HCT116 (cell line): ENCODE data around the gene SLC35F3.

Experiments
- CEBPB ChIP-seq: IDR thresholded peaks from 2 replicates; pipeline ENCODE4 v1.6.1; 2012; ENCODE audit warnings: low read depth
- POLR2A ChIP-seq: IDR thresholded peaks from 2 replicates; pipeline ENCODE4 v1.7.0; 2011; ENCODE audit warnings: borderline replicate concordance; ENCODE audit not compliant: insufficient read depth, insufficient read length; ENCODE audit errors: extremely low read depth
- POLR2AphosphoS5 ChIP-seq: IDR thresholded peaks from 2 replicates; pipeline ENCODE4 v1.6.1; 2011; ENCODE audit warnings: mild to moderate bottlenecking, low read depth, low read length, moderate library complexity
- RAD21 ChIP-seq: IDR thresholded peaks from 2 replicates; pipeline ENCODE4 v1.6.1; 2012; ENCODE audit warnings: low read depth, mild to moderate bottlenecking
- SIN3A ChIP-seq: IDR thresholded peaks from 2 replicates; pipeline ENCODE4 v1.6.1; 2012; ENCODE audit warnings: low read depth
- SRF ChIP-seq: IDR thresholded peaks from 2 replicates; pipeline ENCODE4 v1.6.1; 2012; ENCODE audit warnings: low read depth
- YY1 ChIP-seq: IDR thresholded peaks from 2 replicates; pipeline ENCODE4 v1.6.1; 2011; ENCODE audit warnings: low read length, low read depth, moderate library complexity, mild to moderate bottlenecking; ENCODE audit not compliant: insufficient replicate concordance; ENCODE audit errors: extremely low read depth
- ZFX ChIP-seq: fragments of 450-650 bp; IDR thresholded peaks from 2 replicates; pipeline ENCODE4 v1.6.1; 2017
- ZNF274 ChIP-seq: fragments of 200-500 bp; sonication (Bioruptor generic); IDR thresholded peaks from 2 replicates; pipeline ENCODE4 v1.6.1; 2014; ENCODE audit warnings: mild to moderate bottlenecking, low read depth, low read length, inconsistent platforms
- TF ChIP-seq, protein P1 (sequence below), 3 experiments: fragments of 200-600 bp in 1 of 3; sonication (generic) in 1 of 3; IDR thresholded peaks in 2 of 3; conservative IDR thresholded peaks in 1 of 3; 2 replicates each; pipeline ENCODE4 v1.5.1; 2012 to 2017; ENCODE audit warnings: low read depth in 2 of 3, low read length in 2 of 3, antibody characterized with exemption in 1 of 3, borderline replicate concordance in 1 of 3, control low read depth in 1 of 3, mild to moderate bottlenecking in 1 of 3, mixed read lengths in 1 of 3, mixed run types in 1 of 3, moderate library complexity in 1 of 3; ENCODE audit not compliant: insufficient read depth in 1 of 3
- TF ChIP-seq, protein P2 (sequence below): IDR thresholded peaks from 2 replicates; pipeline ENCODE4 v1.6.1; 2012

DNA sequence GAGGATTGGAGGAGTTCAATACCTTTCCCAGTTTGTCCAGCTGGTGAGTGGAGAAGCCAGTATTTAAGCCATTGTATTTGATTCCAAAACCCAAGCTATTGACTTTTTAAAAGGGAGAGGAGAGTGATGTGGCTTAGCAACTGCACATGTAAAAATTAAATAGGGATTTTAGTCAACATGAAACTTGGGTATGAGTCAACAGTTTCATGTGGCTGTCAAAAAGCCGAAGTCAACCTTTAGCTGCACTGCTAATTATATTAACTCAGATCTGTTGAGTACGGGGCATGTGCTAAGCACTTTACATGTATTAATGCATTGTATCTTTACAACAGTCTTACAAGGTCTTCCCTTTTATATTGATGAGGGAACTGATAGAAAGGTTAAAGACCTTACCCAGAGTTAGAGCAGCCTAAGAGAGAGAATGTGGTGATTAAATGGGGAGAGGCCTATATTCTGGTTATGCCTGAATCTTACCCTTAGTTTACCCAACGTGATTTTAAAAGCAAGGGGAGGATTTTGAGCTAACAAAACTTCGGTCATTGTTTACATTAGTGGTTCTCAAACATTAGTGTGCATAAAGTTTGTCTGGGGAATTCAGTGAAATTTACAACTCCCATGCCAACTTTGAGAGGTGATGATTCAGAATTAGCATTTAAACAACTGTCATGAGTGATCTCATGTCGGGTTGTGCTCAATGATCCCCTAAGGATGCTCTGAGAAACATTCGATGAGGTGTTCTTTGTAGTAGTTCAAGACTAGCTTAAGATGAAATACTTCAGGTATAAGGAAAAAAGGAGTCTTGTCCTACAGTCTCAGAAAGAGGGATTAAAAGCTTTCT is 6.9 kb upstream of the SLC35F3 start:
- TF ChIP-seq ZNF274 (no peak), CEBPB (no peak), POLR2AphosphoS5 (no peak), YY1 (no peak), SRF (no peak), POLR2A (no peak), SIN3A (no peak), ZFX (no peak), RAD21 (no peak)
- TF ChIP-seq, protein P1, sequence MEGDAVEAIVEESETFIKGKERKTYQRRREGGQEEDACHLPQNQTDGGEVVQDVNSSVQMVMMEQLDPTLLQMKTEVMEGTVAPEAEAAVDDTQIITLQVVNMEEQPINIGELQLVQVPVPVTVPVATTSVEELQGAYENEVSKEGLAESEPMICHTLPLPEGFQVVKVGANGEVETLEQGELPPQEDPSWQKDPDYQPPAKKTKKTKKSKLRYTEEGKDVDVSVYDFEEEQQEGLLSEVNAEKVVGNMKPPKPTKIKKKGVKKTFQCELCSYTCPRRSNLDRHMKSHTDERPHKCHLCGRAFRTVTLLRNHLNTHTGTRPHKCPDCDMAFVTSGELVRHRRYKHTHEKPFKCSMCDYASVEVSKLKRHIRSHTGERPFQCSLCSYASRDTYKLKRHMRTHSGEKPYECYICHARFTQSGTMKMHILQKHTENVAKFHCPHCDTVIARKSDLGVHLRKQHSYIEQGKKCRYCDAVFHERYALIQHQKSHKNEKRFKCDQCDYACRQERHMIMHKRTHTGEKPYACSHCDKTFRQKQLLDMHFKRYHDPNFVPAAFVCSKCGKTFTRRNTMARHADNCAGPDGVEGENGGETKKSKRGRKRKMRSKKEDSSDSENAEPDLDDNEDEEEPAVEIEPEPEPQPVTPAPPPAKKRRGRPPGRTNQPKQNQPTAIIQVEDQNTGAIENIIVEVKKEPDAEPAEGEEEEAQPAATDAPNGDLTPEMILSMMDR (IDR thresholded peaks at IDR 0.05 in 2 of 3, conservative IDR thresholded peaks at IDR 0.05 in 1 of 3; ENCODE audit: borderline replicate concordance in 1 of 3, insufficient read depth in 1 of 3, low read depth in 2 of 3, low read length in 2 of 3), result no peak
- TF ChIP-seq, protein P2, sequence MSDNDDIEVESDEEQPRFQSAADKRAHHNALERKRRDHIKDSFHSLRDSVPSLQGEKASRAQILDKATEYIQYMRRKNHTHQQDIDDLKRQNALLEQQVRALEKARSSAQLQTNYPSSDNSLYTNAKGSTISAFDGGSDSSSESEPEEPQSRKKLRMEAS, result no peak
